ENCODE measurements around the gene SDHAF4.
A peak's percentile ranks its signal among the peaks of the same experiment; 100 is the strongest.
"Not testable (repeated sequence)": the region's sequence is repeated elsewhere in the genome, so short reads cannot be mapped to it uniquely, and the experiment has no call there.

The SDHAF4 gene

GRCh38 chr6:70586114-70586513, 19.4 kb downstream of the SDHAF4 start:
- intact Hi-C loops (cut with DNase I): no loop called here
- no peak for DNase-seq

DNA sequence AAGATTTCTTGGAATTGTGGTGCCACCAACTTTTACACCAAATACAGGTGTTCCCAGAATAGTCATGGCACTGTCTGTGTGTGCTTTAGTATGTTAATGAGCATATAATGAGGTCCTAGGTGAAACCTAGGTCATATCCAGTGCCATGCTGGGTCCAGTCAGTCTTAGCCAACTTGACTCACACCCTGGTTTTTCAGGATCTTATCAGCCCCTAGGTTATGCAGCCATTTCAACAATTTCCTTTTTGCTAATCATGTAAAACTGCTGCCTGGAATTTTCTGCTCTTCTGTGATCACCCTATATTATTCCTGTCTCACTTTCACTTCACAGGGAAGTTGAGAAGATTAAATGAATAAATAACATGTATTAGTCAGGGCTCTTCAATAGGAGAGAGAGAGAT, 23.7 kb downstream of the SDHAF4 start:
- no peak for DNase-seq
- intact Hi-C loops (cut with DNase I): no loop called here

DNA sequence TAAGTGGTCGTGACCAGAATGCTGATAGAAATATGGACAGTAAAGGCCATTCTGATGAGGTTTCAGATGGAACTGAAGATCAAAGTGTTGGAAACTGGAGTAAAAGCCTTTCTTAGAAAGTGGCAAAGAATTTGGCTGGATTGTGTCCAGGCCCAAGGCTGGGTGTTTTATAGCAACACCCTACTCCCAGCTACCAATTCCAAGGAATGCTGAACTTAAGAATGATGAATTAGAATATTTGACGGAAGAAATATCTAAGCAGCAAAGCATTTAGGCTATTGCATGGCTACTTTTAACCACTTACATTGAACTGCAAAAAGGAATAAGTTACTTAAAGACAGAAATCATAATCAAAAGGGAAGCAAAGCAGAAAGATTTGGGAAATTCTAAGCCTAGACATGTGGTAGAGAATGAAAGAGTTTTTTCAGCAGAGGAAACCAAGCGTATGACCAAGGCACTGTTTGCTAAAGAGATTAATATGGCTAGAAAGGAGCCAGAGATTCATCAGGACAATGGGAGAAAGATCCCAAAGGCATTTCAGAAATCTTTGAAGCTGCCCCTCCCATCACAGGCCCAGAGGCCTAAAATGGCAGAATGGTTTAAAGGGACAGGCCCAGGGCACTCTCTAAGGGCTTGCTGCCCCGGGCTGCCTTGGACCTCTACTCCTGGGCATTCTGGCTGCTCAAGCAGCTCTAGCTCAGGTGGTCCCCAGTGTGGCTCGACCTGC, 25.8 kb downstream of the SDHAF4 start:
- intact Hi-C loops (cut with DNase I): no loop called here

DNA sequence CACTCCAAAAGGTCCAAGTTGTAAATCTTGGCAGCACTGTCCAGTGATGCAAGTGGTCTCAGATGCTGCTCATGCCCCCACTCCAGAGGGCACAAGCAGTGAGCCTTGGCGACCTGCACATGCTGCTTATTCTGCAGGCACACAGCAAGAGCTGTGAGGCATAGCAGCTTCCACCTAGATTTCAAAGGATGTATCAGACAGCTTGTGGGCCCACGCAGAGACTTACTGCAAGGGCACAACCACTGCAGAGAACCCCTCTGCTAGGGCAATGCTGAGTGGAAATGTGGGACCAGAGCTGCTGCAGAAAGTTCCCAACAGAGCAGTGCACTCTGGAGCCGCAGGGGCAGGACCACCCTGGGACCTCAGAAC, 26.4 kb downstream of the SDHAF4 start:
- DNase-seq: peak in 19 of 42 donors; percentile 3 to 57 (median 28)
- intact Hi-C loops (cut with DNase I): no loop called here

More for the DNA sequence above, 25.8 kb downstream of the SDHAF4 start:
- no peak for DNase-seq

GRCh38 chr6:70599187-70599586, 32.5 kb downstream of the SDHAF4 start:
- intact Hi-C loops (cut with DNase I): no loop called here
- no peak for DNase-seq

DNA sequence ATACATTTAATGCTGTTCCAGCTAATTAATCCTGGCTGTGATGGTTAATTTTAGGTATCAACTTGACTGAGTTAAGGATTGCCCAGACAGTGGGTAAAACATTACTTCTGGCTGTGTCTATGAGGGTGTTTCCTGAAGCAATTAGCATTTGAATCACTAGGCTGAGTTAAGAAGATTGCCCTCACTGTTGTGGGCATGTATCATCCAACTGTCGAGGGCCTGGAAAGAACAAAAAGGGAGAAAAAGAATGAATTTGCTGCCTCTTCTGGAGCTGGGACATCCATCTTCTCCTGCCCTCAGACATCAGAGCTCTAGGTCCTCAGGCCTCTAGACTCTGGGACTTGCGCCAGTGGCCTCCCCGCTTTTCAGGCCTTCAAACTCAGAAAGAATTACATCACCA, 34.3 kb downstream of the SDHAF4 start:
- no peak for DNase-seq
- intact Hi-C loops (cut with DNase I): no loop called here

DNA sequence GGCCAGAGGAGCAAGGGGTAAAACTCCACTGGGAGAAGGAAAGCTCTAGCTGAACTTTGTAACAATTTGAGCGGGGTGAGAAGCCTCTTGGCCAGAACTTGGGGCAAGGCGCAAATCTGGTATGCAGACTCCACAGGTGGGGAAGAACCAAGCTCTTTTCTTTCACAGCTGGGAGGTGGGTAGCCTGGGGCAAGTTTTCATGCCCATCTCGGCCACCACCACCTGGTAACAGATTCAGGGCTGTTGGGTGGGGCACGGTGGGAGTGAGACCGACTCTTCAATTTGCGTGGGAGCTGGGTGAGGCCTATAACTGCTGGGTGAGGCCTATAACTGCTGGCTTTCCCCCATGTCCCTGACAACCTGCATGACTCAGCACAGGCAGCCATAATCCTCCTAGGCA, 37.5 kb downstream of the SDHAF4 start:
- intact Hi-C loops (cut with DNase I): no loop called here
- no peak for DNase-seq

GRCh38 chr6:70607371-70607770, 40.6 kb downstream of the SDHAF4 start:
- intact Hi-C loops (cut with DNase I); DNase-seq: not testable (repeated sequence)

GRCh38 chr6:70609181-70609580, 42.5 kb downstream of the SDHAF4 start:
- DNase-seq; intact Hi-C loops (cut with DNase I): not testable (repeated sequence)

- no peak for DNase-seq
- intact Hi-C loops (cut with DNase I): no loop called here
These were observed 50.1 kb downstream of the SDHAF4 start for GRCh38 chr6:70616728-70617260.

- intact Hi-C loops (cut with DNase I): no loop called here
- no peak for DNase-seq
These were observed 54.0 kb downstream of the SDHAF4 start for GRCh38 chr6:70620746-70621145.

GRCh38 chr6:70622461-70622860, 55.7 kb downstream of the SDHAF4 start:
- intact Hi-C loops (cut with DNase I): no loop called here
- no peak for DNase-seq

GRCh38 chr6:70625436-70625835, 58.7 kb downstream of the SDHAF4 start:
- no peak for DNase-seq
- intact Hi-C loops (cut with DNase I): no loop called here

DNA sequence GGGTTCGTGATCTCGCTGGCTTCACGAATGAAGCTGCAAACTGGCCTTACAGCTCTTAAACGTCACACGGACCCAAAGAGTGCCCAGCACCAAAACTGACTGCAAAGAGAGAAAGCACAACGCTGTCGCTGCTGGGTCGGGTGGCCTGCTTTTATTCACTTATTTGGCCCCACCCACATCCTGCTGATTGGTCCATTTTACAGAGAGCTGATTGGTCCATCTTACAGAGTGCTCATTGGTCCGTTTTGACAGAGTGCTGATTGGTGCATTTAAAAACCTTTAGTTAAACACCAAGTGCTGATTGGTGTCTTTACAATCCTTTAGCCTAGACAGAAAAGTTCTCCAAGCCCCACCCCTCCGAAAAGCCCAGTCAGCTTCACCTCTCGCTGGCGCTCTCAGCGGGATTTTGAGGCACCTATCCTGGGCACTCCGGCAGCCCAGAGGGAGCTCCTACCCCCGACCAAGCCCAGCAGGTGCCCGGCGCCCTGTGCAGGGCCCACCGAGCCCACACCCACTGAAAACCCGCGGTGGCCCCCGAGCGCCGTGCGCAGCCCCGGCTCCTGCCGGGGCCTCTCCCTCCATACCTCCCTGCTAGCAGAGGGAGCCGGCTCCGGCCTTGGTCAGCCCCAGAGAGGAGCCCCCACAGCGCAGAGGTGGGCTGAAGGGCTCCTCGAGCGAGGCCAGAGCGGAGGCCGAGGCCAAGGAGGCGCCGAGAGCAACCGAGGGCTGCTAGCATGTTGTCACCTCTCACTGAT, 60.9 kb downstream of the SDHAF4 start:
- intact Hi-C loops (cut with DNase I): no loop called here

DNA sequence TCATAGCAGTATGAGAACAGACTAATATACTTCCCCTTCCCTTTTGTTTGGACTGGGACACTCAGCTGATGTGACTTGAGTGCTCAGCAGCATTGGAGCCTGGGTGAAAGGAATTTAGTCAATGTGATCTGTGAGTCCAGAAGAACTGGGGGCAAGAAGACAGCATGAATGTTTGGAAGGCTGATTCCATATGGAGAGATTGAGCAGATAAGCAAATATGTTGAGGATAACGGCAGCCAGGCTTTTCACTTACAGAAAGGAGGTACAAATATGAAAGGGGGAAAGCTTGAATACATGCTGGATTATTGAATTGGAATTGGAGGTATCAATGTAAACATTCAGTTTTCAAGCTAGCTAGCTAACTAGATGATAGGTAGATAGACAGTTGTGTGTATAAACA, 63.2 kb downstream of the SDHAF4 start:
- intact Hi-C loops (cut with DNase I): no loop called here

More for the DNA sequence above, 60.9 kb downstream of the SDHAF4 start:
- no peak for DNase-seq

GRCh38 chr6:70633870-70634269, 67.1 kb downstream of the SDHAF4 start:
- intact Hi-C loops (cut with DNase I): no loop called here
- no peak for DNase-seq

More for the DNA sequence above, 63.2 kb downstream of the SDHAF4 start:
- no peak for DNase-seq

DNA sequence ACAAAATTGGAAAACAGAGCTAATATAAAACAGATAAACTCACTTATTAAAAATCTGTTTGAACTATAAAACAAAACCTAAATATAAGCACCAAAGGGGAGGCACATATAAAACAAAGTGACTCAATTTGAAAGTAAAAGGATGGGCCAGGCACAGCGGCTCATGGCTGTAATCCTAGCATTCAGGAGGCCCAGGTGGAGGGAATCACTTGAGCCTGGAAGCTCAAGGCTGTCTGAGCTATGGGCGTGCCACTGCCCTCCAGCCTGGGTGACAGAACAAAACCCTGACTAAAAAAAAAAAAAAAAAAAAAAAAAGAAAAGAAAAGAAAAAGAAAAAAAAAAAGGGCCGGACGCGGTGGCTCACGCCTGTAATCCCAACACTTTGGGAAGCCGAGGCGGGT, 69.9 kb downstream of the SDHAF4 start:
- no peak for DNase-seq
- intact Hi-C loops (cut with DNase I): no loop called here

DNA sequence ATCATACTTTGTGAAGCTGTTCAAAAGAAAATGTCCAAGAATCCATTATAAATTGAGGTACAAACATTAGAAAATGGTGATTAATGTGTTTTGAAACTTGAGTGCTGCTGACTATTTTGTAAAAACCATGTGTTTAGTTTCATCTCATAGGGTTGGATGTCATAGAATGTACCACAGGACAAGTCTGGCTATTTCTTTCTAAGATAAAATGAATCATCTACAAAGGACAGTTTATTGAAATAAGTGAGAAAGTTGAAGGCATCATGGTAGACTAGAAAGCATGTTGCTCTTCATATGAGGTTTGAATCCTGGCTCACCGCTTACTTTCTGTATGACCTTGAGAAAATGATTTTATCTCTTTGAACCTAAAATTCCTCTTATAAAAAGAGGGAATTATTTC, 71.7 kb downstream of the SDHAF4 start:
- DNase-seq: no peak
- intact Hi-C loops (cut with DNase I): no loop called here
